ENCODE measurements around the gene COX6A2. TPM values are rescaled to one million over a fixed set of nuclear protein-coding genes. Genes with fewer than 3 reads are reported as not detected.
"Not testable (repeated sequence)": the region's sequence is repeated elsewhere in the genome, so short reads cannot be mapped to it uniquely, and the experiment has no call there.

COX6A2 gene
- total RNA-seq, 1 donor from 2014 or later: not detected

- H3K9me3 Mint-ChIP-seq: peaks cover 3% of the 10 kb centered on the region
- H3K27me3 Mint-ChIP-seq (ENCODE audit: insufficient read depth): peaks cover 5% of the 10 kb centered on the region
- peaks cover 5% of the 10 kb centered on the region for H3K36me3 Mint-ChIP-seq (ENCODE audit: low read depth)
- intact Hi-C loops (cut with micrococcal nuclease): loop anchor here (5.0 kb wide), 1 partner anchor 246 kb away; no protein-coding TSS in a partner anchor
- no peak overlapping the region for H3K4me3 Mint-ChIP-seq
- H3K4me1 Mint-ChIP-seq (ENCODE audit: low read depth): peaks cover 55% of the 10 kb centered on the region
- no peak for DNase-seq (ENCODE audit: low spot score)
- H3K27ac Mint-ChIP-seq: no peak overlapping the region
Measured at GRCh38 chr16:31423801-31424200, 4.4 kb downstream of the COX6A2 start.

GRCh38 chr16:31423241-31423640, 4.9 kb downstream of the COX6A2 start:
- DNase-seq (ENCODE audit: low spot score): no peak
- Mint-ChIP-seq H3K27me3 (ENCODE audit: insufficient read depth) (peaks cover 3% of the 10 kb centered on the region), H3K27ac (peak overlapping the region; percentile 76), H3K4me3 (peak overlapping the region; percentile 63), H3K4me1 (ENCODE audit: low read depth) (peaks cover 55% of the 10 kb centered on the region), H3K36me3 (ENCODE audit: low read depth) (peaks cover 5% of the 10 kb centered on the region), H3K9me3 (peaks cover 3% of the 10 kb centered on the region)
- intact Hi-C loops (cut with micrococcal nuclease): loop anchor here (5.0 kb wide), 1 partner anchor 246 kb away; no protein-coding TSS in a partner anchor

DNA sequence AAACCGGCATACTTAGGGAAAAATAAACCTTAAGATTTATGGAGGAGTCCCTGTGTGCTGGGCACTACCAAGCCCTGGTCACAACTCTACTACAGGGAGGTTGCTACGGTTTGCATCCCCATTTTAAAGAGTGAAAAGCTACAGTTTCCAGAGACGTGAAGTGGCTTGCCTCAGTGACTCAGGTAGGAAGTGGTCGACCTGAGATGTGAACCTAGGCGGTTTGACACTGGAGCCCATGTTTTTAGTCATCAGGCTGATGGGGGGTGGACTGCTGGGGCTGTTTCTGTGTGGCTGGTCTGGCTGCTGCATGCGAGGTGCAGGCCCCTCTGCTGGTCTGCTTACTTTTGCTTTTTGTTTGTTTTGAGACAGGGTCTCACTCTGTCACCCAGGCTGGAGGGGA, 6.6 kb downstream of the COX6A2 start:
- Mint-ChIP-seq H3K4me1 (ENCODE audit: low read depth) (peaks cover 62% of the 10 kb centered on the region), H3K36me3 (ENCODE audit: low read depth) (peaks cover 5% of the 10 kb centered on the region), H3K27me3 (ENCODE audit: insufficient read depth) (peaks cover 2% of the 10 kb centered on the region), H3K27ac (peak overlapping the region; percentile 77), H3K4me3 (peak overlapping the region; percentile 44), H3K9me3 (peaks cover 3% of the 10 kb centered on the region)
- peak; percentile 69 for DNase-seq (ENCODE audit: low spot score)
- intact Hi-C loops (cut with micrococcal nuclease): loop anchor here (1.0 to 5.0 kb wide), 8 partner anchors 8 to 244 kb away; partner anchors contain the start of genes ITGAX and ZNF843

- peak; percentile 21 for DNase-seq (ENCODE audit: low spot score)
- H3K4me3 Mint-ChIP-seq: peak overlapping the region; percentile 60
- intact Hi-C loops (cut with micrococcal nuclease): loop anchor here (2.0 to 5.0 kb wide), 4 partner anchors 17 to 243 kb away; partner anchors contain the start of genes ITGAX and ZNF843
- peak overlapping the region; percentile 88 for H3K27ac Mint-ChIP-seq
- H3K4me1 Mint-ChIP-seq (ENCODE audit: low read depth): peaks cover 73% of the 10 kb centered on the region
- peaks cover 5% of the 10 kb centered on the region for H3K36me3 Mint-ChIP-seq (ENCODE audit: low read depth)
- peaks cover 4% of the 10 kb centered on the region for H3K27me3 Mint-ChIP-seq (ENCODE audit: insufficient read depth)
- H3K9me3 Mint-ChIP-seq: peaks cover 3% of the 10 kb centered on the region
Measured at GRCh38 chr16:31420037-31420436, 8.1 kb downstream of the COX6A2 start.

GRCh38 chr16:31417916-31418315, 10.2 kb downstream of the COX6A2 start:
- no peak for DNase-seq (ENCODE audit: low spot score)
- Mint-ChIP-seq H3K9me3 (no peaks in the 10 kb centered on the region), H3K27me3 (ENCODE audit: insufficient read depth) (peaks cover 3% of the 10 kb centered on the region), H3K4me1 (ENCODE audit: low read depth) (peaks cover 73% of the 10 kb centered on the region), H3K4me3 (no peak overlapping the region), H3K27ac (no peak overlapping the region), H3K36me3 (ENCODE audit: low read depth) (peaks cover 3% of the 10 kb centered on the region)
- intact Hi-C loops (cut with micrococcal nuclease): no loop called here

GRCh38 chr16:31417036-31417435, 11.1 kb downstream of the COX6A2 start:
- H3K4me3 Mint-ChIP-seq; H3K36me3 Mint-ChIP-seq (ENCODE audit: low read depth); H3K27ac Mint-ChIP-seq; H3K27me3 Mint-ChIP-seq (ENCODE audit: insufficient read depth); H3K9me3 Mint-ChIP-seq; intact Hi-C loops (cut with micrococcal nuclease); DNase-seq (ENCODE audit: low spot score): not testable (repeated sequence)
- H3K4me1 Mint-ChIP-seq (ENCODE audit: low read depth): peaks cover 65% of the 10 kb centered on the region

DNA sequence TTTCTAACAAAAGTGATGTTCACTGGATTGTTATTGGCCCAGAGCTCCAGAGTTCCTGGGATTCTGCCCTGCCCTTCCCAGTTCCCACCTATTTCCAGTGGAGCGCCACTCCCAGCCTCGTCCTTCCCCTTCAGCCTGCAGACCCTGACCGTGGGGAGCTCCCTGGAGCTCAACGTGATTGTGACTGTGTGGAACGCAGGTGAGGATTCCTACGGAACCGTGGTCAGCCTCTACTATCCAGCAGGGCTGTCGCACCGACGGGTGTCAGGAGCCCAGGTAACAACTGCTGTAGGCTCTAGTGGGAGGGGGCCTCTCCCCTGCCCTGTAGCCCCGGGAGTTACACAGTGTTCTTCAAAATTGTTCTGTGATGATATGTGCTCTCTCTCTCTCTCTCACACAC, 11.8 kb downstream of the COX6A2 start:
- DNase-seq (ENCODE audit: low spot score): no peak
- H3K27ac Mint-ChIP-seq: no peak overlapping the region
- H3K4me3 Mint-ChIP-seq: no peak overlapping the region

DNA sequence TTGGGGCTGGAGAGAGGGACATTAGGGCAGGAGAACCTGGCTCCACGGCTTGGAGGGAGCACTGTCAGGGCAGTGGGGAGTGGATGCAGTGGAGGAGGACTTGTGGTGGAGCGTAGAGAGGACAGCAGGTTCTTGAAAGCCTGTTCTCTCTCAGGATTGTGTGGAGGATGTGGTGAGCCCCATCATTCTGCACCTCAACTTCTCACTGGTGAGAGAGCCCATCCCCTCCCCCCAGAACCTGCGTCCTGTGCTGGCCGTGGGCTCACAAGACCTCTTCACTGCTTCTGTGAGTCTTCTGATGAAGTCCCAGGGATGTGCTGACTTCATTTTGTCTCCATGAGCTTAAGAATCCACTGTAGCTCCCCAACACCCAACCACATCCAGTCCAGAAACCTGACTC, 13.5 kb downstream of the COX6A2 start:
- Mint-ChIP-seq H3K27ac (peak overlapping the region; percentile 35), H3K36me3 (ENCODE audit: low read depth) (no peaks in the 10 kb centered on the region), H3K4me3 (no peak overlapping the region), H3K27me3 (ENCODE audit: insufficient read depth) (peaks cover 12% of the 10 kb centered on the region), H3K9me3 (no peaks in the 10 kb centered on the region), H3K4me1 (ENCODE audit: low read depth) (peaks cover 45% of the 10 kb centered on the region)
- intact Hi-C loops (cut with micrococcal nuclease): no loop called here
- no peak for DNase-seq (ENCODE audit: low spot score)

More for the DNA sequence above, 11.8 kb downstream of the COX6A2 start:
- peaks cover 3% of the 10 kb centered on the region for H3K36me3 Mint-ChIP-seq (ENCODE audit: low read depth)
- H3K27me3 Mint-ChIP-seq (ENCODE audit: insufficient read depth): peaks cover 8% of the 10 kb centered on the region
- H3K4me1 Mint-ChIP-seq (ENCODE audit: low read depth): peaks cover 61% of the 10 kb centered on the region
- no peaks in the 10 kb centered on the region for H3K9me3 Mint-ChIP-seq
- intact Hi-C loops (cut with micrococcal nuclease): no loop called here

DNA sequence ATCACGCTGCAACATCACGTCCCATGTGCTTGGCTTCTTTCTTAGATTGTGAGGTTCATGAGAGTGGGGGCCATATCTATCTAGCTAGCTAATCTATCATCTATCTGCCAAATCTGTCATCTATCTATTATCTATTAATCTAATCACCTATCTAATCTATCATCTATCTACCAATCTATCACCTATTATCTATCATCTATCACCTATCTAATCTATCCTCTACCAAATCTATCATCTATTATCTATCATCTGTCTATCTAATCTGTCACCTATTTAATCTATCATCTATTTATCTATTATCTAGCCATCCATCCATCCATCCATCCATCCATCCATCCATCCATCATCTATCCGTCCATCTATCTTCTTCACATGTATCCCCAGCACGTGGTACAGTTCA, 14.2 kb downstream of the COX6A2 start:
- Mint-ChIP-seq H3K27ac (no peak overlapping the region), H3K36me3 (ENCODE audit: low read depth) (no peaks in the 10 kb centered on the region), H3K27me3 (ENCODE audit: insufficient read depth) (peaks cover 15% of the 10 kb centered on the region), H3K9me3 (no peaks in the 10 kb centered on the region), H3K4me1 (ENCODE audit: low read depth) (peaks cover 41% of the 10 kb centered on the region), H3K4me3 (no peak overlapping the region)
- intact Hi-C loops (cut with micrococcal nuclease): no loop called here
- no peak for DNase-seq (ENCODE audit: low spot score)

DNA sequence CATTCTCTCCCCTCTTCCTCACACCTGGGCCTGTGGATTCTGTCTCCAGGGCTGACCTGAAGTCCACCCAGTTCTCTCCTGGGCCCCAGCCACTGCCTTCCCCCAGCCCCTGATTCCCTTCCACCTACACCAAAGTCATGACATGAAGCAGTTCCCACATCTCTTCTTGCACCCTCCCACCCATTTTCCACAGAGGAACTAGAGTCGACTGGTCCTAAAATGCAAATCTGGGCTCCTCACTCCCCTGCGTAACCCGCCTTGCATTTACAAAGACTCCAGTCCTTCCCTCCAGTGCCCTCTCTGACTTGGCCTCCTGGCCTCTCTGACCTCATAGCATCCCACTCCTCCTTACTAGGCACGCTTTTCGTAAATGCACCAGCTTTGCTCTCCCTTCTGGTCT, 14.8 kb downstream of the COX6A2 start:
- no peaks in the 10 kb centered on the region for H3K36me3 Mint-ChIP-seq (ENCODE audit: low read depth)
- H3K27ac Mint-ChIP-seq: no peak overlapping the region
- peaks cover 19% of the 10 kb centered on the region for H3K27me3 Mint-ChIP-seq (ENCODE audit: insufficient read depth)
- no peak overlapping the region for H3K4me3 Mint-ChIP-seq
- intact Hi-C loops (cut with micrococcal nuclease): no loop called here
- no peaks in the 10 kb centered on the region for H3K9me3 Mint-ChIP-seq
- no peak for DNase-seq (ENCODE audit: low spot score)
- H3K4me1 Mint-ChIP-seq (ENCODE audit: low read depth): peaks cover 39% of the 10 kb centered on the region

- intact Hi-C loops (cut with micrococcal nuclease): no loop called here
- no peak overlapping the region for H3K4me3 Mint-ChIP-seq
- no peak overlapping the region for H3K27ac Mint-ChIP-seq
Measured at GRCh38 chr16:31412750-31413149, 15.4 kb downstream of the COX6A2 start.

DNA sequence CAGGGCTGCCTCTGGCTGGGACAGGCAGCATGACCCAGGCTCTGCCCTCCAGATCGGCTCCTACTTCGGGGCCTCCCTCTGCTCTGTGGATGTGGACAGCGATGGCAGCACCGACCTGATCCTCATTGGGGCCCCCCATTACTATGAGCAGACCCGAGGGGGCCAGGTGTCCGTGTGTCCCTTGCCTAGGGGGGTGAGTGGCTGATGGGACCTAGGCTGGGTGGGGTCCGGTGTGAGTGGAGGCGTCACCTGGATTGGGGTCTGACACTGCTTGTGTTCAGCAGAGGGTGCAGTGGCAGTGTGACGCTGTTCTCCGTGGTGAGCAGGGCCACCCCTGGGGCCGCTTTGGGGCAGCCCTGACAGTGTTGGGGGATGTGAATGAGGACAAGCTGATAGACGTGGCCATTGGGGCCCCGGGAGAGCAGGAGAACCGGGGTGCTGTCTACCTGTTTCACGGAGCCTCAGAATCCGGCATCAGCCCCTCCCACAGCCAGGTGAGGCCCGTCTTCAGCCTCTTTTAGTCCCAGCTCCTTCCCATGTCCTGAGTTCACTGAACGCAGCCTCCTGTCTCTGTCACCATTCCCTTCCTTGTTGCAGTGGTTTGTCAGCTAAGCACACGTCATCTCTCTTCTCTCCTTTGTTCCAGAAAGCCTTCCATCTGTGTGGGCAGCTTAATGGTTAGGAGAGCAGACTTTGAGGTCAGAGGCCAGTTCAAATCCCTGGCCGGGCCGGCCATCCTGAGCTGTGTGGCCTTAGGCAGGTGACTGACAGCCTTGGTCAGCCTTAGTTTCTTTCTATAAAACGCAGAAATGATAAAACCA, 16.9 kb downstream of the COX6A2 start:
- no peak overlapping the region for H3K4me3 Mint-ChIP-seq
- H3K9me3 Mint-ChIP-seq: no peaks in the 10 kb centered on the region
- no peak overlapping the region for H3K27ac Mint-ChIP-seq
- H3K27me3 Mint-ChIP-seq (ENCODE audit: insufficient read depth): peaks cover 20% of the 10 kb centered on the region
- intact Hi-C loops (cut with micrococcal nuclease): no loop called here
- H3K4me1 Mint-ChIP-seq (ENCODE audit: low read depth): peaks cover 27% of the 10 kb centered on the region
- no peaks in the 10 kb centered on the region for H3K36me3 Mint-ChIP-seq (ENCODE audit: low read depth)
- DNase-seq (ENCODE audit: low spot score): no peak

More at GRCh38 chr16:31412750-31413149, 15.4 kb downstream of the COX6A2 start:
- H3K4me1 Mint-ChIP-seq (ENCODE audit: low read depth): peaks cover 33% of the 10 kb centered on the region
- H3K9me3 Mint-ChIP-seq: no peaks in the 10 kb centered on the region
- no peaks in the 10 kb centered on the region for H3K36me3 Mint-ChIP-seq (ENCODE audit: low read depth)
- H3K27me3 Mint-ChIP-seq (ENCODE audit: insufficient read depth): peaks cover 22% of the 10 kb centered on the region
- DNase-seq (ENCODE audit: low spot score): no peak

DNA sequence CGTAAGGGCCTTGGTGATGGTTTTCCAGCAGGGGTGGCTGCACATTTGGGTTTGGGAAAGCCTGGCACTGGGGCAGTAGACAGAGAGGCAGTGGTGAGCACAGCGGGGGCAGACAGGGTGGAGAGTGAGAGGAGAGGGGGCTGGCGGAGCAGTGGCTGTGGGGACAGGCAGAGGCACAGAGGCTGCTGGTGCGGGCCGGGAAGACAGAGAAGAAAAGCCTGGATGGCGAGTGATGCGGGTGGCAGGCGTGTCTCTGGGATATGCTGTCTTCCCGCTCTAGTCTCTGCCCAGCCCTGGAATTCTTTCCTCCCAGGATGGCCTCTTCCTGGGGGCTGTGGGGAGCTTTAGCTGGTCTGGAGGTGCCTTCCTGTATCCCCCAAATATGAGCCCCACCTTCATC, 18.1 kb downstream of the COX6A2 start:
- Mint-ChIP-seq H3K9me3 (no peaks in the 10 kb centered on the region), H3K27me3 (ENCODE audit: insufficient read depth) (peaks cover 20% of the 10 kb centered on the region), H3K4me3 (no peak overlapping the region), H3K36me3 (ENCODE audit: low read depth) (no peaks in the 10 kb centered on the region), H3K27ac (no peak overlapping the region), H3K4me1 (ENCODE audit: low read depth) (peaks cover 20% of the 10 kb centered on the region)
- DNase-seq (ENCODE audit: low spot score): no peak
- intact Hi-C loops (cut with micrococcal nuclease): no loop called here

Measured in activated T-helper 1 cell treated with anti-CD3 and anti-CD28 coated beads, Interleukin-12 subunit alpha, Interleukin-12 subunit beta, Interleukin-2, Interleukin-4 antibody, amounts not matched to agents 30 ng/mL and 10 ng/mL and 1 ng/mL, durations not matched to agents 14 hours and 24 hours and 36 hours (primary cell).